Neural progenitor cell (in vitro differentiated cells): ENCODE measurements around the gene ARF6.

Source experiments
- EZH2 ChIP-seq: fragments of 200-600 bp; sonication (generic); IDR thresholded peaks from 2 replicates; pipeline ENCODE4 v1.6.1; 2017; ENCODE audit warnings: antibody characterized with exemption, mild to moderate bottlenecking, moderate library complexity
- EZH2phosphoT487 ChIP-seq: fragments of 200-600 bp; sonication (generic); IDR thresholded peaks from 2 replicates; pipeline ENCODE4 v1.6.1; 2017; ENCODE audit warnings: antibody characterized with exemption
- TF ChIP-seq, protein P1 (sequence below): fragments of 200-600 bp; sonication (generic); IDR thresholded peaks from 2 replicates; pipeline ENCODE4 v1.5.1; 2017; ENCODE audit warnings: antibody characterized with exemption, mild to moderate bottlenecking

DNA sequence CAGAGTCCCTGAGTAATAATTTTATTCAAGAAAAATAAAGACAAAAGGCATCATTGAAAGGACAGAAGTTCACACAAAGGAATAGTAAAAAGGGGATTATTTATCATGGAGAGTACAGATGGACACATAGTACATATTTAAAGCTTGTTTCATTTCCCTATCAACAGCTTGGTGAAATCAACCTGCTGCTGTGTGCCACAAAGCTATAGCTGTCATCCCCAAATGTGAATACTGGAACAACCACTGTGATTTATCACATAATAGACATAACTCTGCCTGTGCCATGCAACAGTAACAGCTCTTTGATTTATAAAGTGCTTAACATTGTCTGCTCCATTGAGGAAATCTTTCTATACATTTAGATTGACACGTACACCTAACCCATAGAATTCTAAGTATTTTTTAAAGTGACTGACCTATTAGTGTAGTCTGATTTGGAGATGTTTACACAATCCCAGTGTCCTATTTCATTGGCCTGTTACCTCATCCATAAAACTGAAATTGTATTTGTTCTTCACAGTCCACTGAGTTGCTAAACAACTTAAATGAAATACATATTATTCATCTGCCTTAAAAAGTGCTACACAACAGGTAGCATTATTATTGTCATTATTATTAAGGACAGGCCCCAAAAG, 43.6 kb upstream of the ARF6 start:
- TF ChIP-seq, protein P1, sequence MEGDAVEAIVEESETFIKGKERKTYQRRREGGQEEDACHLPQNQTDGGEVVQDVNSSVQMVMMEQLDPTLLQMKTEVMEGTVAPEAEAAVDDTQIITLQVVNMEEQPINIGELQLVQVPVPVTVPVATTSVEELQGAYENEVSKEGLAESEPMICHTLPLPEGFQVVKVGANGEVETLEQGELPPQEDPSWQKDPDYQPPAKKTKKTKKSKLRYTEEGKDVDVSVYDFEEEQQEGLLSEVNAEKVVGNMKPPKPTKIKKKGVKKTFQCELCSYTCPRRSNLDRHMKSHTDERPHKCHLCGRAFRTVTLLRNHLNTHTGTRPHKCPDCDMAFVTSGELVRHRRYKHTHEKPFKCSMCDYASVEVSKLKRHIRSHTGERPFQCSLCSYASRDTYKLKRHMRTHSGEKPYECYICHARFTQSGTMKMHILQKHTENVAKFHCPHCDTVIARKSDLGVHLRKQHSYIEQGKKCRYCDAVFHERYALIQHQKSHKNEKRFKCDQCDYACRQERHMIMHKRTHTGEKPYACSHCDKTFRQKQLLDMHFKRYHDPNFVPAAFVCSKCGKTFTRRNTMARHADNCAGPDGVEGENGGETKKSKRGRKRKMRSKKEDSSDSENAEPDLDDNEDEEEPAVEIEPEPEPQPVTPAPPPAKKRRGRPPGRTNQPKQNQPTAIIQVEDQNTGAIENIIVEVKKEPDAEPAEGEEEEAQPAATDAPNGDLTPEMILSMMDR: no peak
- TF ChIP-seq EZH2: no peak
- no peak for TF ChIP-seq EZH2phosphoT487
